Progenitor cell of endocrine pancreas (in vitro differentiated cells): ENCODE measurements around the gene FTCD. TPM values are rescaled to one million over a fixed set of nuclear protein-coding genes. Genes with fewer than 3 reads are reported as not detected.

ENCODE experiments used
- DNase-seq: peaks from one replicate; pipeline ENCODE4 v3.0.0; 2021; ENCODE audit warnings: low spot score; ENCODE audit not compliant: unreplicated experiment
- H3K27ac Mint-ChIP-seq: 2 replicates; pipeline ENCODE4 v1.8.0; 2021; ENCODE audit warnings: mild to moderate bottlenecking, moderate library complexity, mixed read lengths
- H3K27me3 Mint-ChIP-seq: 2 replicates; pipeline ENCODE4 v1.8.0; 2021; ENCODE audit warnings: mixed read lengths
- H3K36me3 Mint-ChIP-seq: 2 replicates; pipeline ENCODE4 v1.8.0; 2022; ENCODE audit warnings: mixed read lengths; ENCODE audit not compliant: insufficient read depth
- H3K4me1 Mint-ChIP-seq: 2 replicates; pipeline ENCODE4 v1.8.0; 2021; ENCODE audit warnings: low read depth, mixed read lengths
- H3K4me3 Mint-ChIP-seq: 2 replicates; pipeline ENCODE4 v1.8.0; 2021; ENCODE audit warnings: low read depth, mild to moderate bottlenecking, moderate library complexity, mixed read lengths
- H3K9me3 Mint-ChIP-seq: 2 replicates; pipeline ENCODE4 v1.8.0; 2021; ENCODE audit warnings: low read depth, mixed read lengths
- CTCF ChIP-seq: fragments of 200-600 bp; sonication (generic); IDR thresholded peaks from one replicate; pipeline ENCODE4 v1.5.0; 2021; ENCODE audit warnings: antibody characterized with exemption, mild to moderate bottlenecking; ENCODE audit not compliant: unreplicated experiment
- total RNA-seq: library from RNA; stranded (reverse); gene quantifications from 2 replicates; pipeline ENCODE4 v1.2.1, GENCODE V29; 2021

The FTCD gene
- total RNA-seq, 1 donor from 2014 or later = 49.3 TPM

DNA sequence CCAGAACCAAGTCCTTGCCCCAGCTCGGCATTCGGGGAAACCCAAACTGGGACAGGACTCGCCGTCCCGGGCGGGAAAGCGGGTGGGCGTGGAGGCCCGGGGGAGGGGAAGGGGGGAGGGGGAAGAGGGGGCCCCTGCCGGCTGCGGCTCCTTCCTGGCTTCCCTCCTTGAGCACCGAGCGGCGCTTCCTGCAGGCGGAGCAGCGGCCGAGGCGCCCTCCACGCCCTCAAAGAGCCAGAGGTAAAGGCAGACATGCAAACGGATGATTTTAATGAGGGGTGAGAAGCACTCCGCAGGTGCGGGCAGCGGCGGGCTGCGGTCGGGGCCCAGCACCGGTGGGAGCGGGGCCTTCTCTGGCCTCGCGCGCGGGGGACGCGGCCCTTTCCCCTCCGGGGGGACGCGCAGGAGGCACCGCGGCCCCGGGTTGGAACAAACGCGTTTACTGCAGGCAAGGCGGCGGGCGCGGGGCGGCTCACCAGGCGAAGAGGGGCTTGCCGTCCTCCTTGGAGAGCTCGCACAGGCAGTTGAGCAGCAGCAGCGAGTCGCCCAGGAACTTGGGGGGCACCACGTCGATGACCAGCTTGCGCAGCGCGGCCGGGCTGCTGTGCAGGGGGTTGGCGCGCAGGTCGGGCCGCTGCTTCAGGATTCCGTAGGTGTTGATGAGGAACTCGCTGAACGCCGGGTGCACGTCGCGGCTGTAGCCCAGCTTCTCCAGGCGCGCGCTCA, 5.7 kb upstream of the FTCD start:
- Mint-ChIP-seq H3K9me3 (no peaks in the 10 kb centered on the region), H3K4me1 (peaks cover 1% of the 10 kb centered on the region), H3K27me3 (no peaks in the 10 kb centered on the region), H3K36me3 (peaks cover 25% of the 10 kb centered on the region), H3K4me3 (no peak overlapping the region), H3K27ac (no peak overlapping the region)
- no peak for DNase-seq
- no peak for TF ChIP-seq CTCF

- Mint-ChIP-seq H3K36me3 (peaks cover 22% of the 10 kb centered on the region), H3K27me3 (no peaks in the 10 kb centered on the region), H3K4me1 (peaks cover 6% of the 10 kb centered on the region), H3K9me3 (no peaks in the 10 kb centered on the region), H3K27ac (no peak overlapping the region), H3K4me3 (no peak overlapping the region)
- no peak for TF ChIP-seq CTCF
- DNase-seq = no peak
Measured at GRCh38 chr21:46160657-46160906, 5.2 kb upstream of the FTCD start.

GRCh38 chr21:46159841-46160656, 4.7 kb upstream of the FTCD start:
- peaks cover 9% of the 10 kb centered on the region for H3K4me1 Mint-ChIP-seq
- H3K4me3 Mint-ChIP-seq = no peak overlapping the region
- no peaks in the 10 kb centered on the region for H3K9me3 Mint-ChIP-seq
- peaks cover 17% of the 10 kb centered on the region for H3K36me3 Mint-ChIP-seq
- DNase-seq = no peak
- no peak for TF ChIP-seq CTCF
- H3K27me3 Mint-ChIP-seq = no peaks in the 10 kb centered on the region
- no peak overlapping the region for H3K27ac Mint-ChIP-seq

- Mint-ChIP-seq H3K27me3 (no peaks in the 10 kb centered on the region), H3K9me3 (no peaks in the 10 kb centered on the region), H3K4me1 (peaks cover 9% of the 10 kb centered on the region), H3K36me3 (peaks cover 14% of the 10 kb centered on the region), H3K4me3 (no peak overlapping the region), H3K27ac (no peak overlapping the region)
- DNase-seq = no peak
- TF ChIP-seq CTCF = no peak
Measured at GRCh38 chr21:46159390-46159789, 4.0 kb upstream of the FTCD start.

DNA sequence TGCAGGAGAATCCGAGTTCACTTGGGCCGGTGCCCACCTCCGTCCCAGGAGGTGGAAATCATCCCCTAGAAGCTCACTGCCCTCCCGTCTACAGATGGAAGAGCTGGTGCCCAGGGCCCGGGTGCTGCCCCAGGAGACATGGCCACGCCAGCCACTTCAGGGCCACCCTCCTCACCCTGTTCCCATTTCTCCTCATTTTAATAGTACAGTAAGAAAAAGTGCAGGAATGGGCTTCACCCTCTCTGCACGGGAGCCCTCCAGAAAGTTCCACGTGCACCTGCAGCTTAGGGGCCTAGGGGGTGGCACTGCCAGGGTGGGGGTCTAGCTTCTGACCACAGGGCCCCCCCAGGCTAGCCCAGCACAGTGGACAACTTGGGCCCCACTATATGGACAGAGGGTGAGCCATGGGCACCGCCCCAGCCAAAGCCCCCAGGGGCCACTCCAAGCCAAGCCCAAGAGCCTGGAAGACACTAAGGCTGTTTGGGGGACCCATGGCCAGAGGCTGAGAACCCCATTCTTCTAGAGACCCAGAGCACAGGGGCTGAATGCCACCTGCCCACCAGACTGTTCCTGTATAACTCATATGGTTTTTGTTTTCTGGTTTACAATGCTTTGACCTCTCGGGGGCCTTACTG, 3.4 kb upstream of the FTCD start:
- TF ChIP-seq CTCF = no peak
- no peak overlapping the region for H3K27ac Mint-ChIP-seq
- H3K4me3 Mint-ChIP-seq = no peak overlapping the region
- no peak for DNase-seq
- peaks cover 9% of the 10 kb centered on the region for H3K4me1 Mint-ChIP-seq
- peaks cover 13% of the 10 kb centered on the region for H3K36me3 Mint-ChIP-seq
- H3K9me3 Mint-ChIP-seq = no peaks in the 10 kb centered on the region
- H3K27me3 Mint-ChIP-seq = no peaks in the 10 kb centered on the region
